ENCODE data around the gene WFIKKN1. TPM values are rescaled to one million over a fixed set of nuclear protein-coding genes. Genes with fewer than 3 reads are reported as not detected.

The WFIKKN1 gene
- total RNA-seq, 1 experiment from 2014 or later = 0.47 TPM

GRCh38 chr16:591892-592517 lies 38.8 kb upstream of the WFIKKN1 start:
- Histone ChIP-seq H3K4me2 (ENCODE audit: low read length) (peak overlapping the region; percentile 70), H3K4me1 (ENCODE audit: control insufficient read depth in 1 of 2, insufficient read depth in 2 of 2, low read length in 2 of 2) (peaks cover 30 to 41% of the 10 kb centered on the region in 2 experiments), H3K79me2 (ENCODE audit: insufficient read depth, low read length) (peaks cover 33% of the 10 kb centered on the region; the same call in 1 of the 2 replicates), H4K20me1 (ENCODE audit: insufficient read depth) (no peaks in the 10 kb centered on the region), H3K9ac (ENCODE audit: low read length) (0 out of 2 replicates have a peak overlapping the region, but pooled peaks have one; percentile 36), H3K4me3 (replicated peaks in 1 of 2; ENCODE audit: low read depth in 1 of 2, low read length in 2 of 2) (no peak overlapping the region), H2AFZ (ENCODE audit: low read depth, low read length, poor library complexity, severe bottlenecking) (no peak overlapping the region), H3K27me3 (ENCODE audit: insufficient read depth, low read length) (no peaks in the 10 kb centered on the region), H3K9me2 (ENCODE audit: insufficient read depth) (no peaks in the 10 kb centered on the region), H3K27ac (ENCODE audit: low read depth, low read length) (peak overlapping the region; percentile 76; the same call in 1 of the 2 replicates), H3K36me3 (ENCODE audit: control insufficient read depth in 1 of 2, insufficient read depth in 2 of 2, low read length in 2 of 2) (no peaks in the 10 kb centered on the region), H3K9me3 (ENCODE audit: control insufficient read depth in 1 of 2, insufficient read depth in 1 of 2, low read depth in 1 of 2, low read length in 2 of 2) (no peaks in the 10 kb centered on the region)
- no peak for DNase-seq (ENCODE audit: low read depth, low spot score)
- no TSS peak for BruUV-seq (replicated peaks)
- no peak for ATAC-seq
- TF ChIP-seq ZFX (IDR thresholded peaks at IDR 0.05) = no peak
- no peak for TF ChIP-seq TCF7L2 (IDR thresholded peaks at IDR 0.05; ENCODE audit: borderline replicate concordance, extremely low read depth, insufficient read depth, insufficient read length)
- TF ChIP-seq POLR2AphosphoS5 (IDR thresholded peaks at IDR 0.05; ENCODE audit: low read depth, low read length) = no peak
- no peak for TF ChIP-seq ZNF274 (IDR thresholded peaks at IDR 0.05; ENCODE audit: low read depth, low read length)
- no peak for TF ChIP-seq REST (IDR thresholded peaks at IDR 0.05; ENCODE audit: low read depth)
- TF ChIP-seq ZBTB33 (IDR thresholded peaks at IDR 0.05; ENCODE audit: extremely low read depth, insufficient replicate concordance, low read length) = no peak
- TF ChIP-seq CBX3 (IDR thresholded peaks at IDR 0.05; ENCODE audit: low read depth) = no peak
- TF ChIP-seq ATF3 (IDR thresholded peaks at IDR 0.05) = no peak
- no peak for TF ChIP-seq YY1 (IDR thresholded peaks at IDR 0.05; ENCODE audit: extremely low read depth, insufficient replicate concordance, low read depth, low read length)
- no peak for TF ChIP-seq CTCF (IDR thresholded peaks at IDR 0.05 in 2 of 3, conservative IDR thresholded peaks at IDR 0.05 in 1 of 3; ENCODE audit: borderline replicate concordance in 1 of 3, insufficient read depth in 1 of 3, low read depth in 2 of 3, low read length in 2 of 3)
- no peak for TF ChIP-seq EGR1 (IDR thresholded peaks at IDR 0.05; ENCODE audit: low read depth)
- TF ChIP-seq EZH2phosphoT487 (IDR thresholded peaks at IDR 0.05; ENCODE audit: borderline replicate concordance) = no peak
- no peak for TF ChIP-seq SRF (IDR thresholded peaks at IDR 0.05; ENCODE audit: low read depth)
- TF ChIP-seq ELF1 (IDR thresholded peaks at IDR 0.05; ENCODE audit: borderline replicate concordance, low read depth) = no peak
- TF ChIP-seq RAD21 (IDR thresholded peaks at IDR 0.05; ENCODE audit: low read depth) = no peak
- no peak for TF ChIP-seq SIN3A (IDR thresholded peaks at IDR 0.05; ENCODE audit: low read depth)
- no peak for TF ChIP-seq FOSL1 (IDR thresholded peaks at IDR 0.05; ENCODE audit: low read depth)
- TF ChIP-seq CEBPB (IDR thresholded peaks at IDR 0.05; ENCODE audit: low read depth) = no peak
- ChIA-PET RAD21 (ENCODE audit: low non-redundant PET in 1 of 2, low total read pairs in 2 of 2, uncharacterized antibody in 2 of 2, unreplicated experiment in 2 of 2) (no interaction called here), CTCF (no interaction called here), POLR2A (interaction anchor here (0.5 kb wide), 1 partner anchor 1409 kb away, joined by 3 read pairs; no protein-coding TSS in a partner anchor)
- intact Hi-C loops (cut with micrococcal nuclease) = loop anchor here (5.0 kb wide), 1 partner anchor 35 kb away; no protein-coding TSS in a partner anchor
